HG03060 (cell line): Measurements from ENCODE around the gene HTR3B.
"Not testable (repeated sequence)": the region's sequence is repeated elsewhere in the genome, so short reads cannot be mapped to it uniquely, and the experiment has no call there.

Source experiments
- ATAC-seq: cut with Tn5 transposase; IDR thresholded peaks from one replicate; pipeline ENCODE4 v1.9.1; 2021; ENCODE audit warnings: low read depth, moderate number of reproducible peaks; ENCODE audit not compliant: unreplicated experiment

HTR3B gene

DNA sequence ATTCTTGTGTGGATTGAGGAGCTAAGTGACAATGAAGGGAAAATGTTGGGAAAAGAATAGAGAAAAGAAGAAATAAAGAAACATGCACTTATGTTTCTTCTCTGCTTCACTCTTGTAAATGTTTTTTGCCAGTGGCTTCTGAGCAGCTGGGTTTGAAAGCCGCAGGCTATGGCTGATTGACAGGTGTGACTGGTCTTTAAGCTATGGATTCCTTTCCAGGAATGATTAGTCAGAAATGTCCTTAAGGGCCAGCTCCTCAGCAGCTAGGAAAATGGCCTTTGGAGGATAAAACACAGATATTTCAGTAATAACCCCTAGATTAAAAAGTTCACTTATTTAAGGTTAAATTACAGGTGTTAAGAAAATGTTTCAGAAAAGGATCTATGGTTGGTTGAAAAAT lies 22.7 kb upstream of the HTR3B start:
- ATAC-seq: no peak

DNA sequence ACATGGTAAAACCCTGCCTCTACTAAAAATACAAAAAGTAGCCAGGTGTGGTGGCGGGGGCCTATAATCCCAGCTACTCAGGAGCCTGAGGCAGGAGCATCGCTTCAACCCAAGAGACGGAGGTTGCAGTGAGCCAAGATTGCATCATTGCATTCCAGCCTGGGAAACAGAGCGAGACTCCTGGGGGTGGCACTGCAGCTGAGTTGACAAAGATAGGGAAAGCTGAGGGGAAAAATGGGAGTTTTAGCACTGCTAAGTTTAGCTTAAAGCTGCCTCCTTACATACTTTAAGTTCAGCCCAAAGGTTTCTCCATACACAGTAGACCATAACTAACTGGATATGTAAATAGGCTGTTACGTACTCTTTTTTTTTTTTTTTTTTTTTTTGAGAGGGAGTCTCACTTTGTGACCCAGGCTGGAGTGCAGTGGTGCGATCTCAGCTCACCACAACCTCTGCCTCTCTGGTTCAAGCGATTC lies 20.2 kb upstream of the HTR3B start:
- ATAC-seq: no peak

DNA sequence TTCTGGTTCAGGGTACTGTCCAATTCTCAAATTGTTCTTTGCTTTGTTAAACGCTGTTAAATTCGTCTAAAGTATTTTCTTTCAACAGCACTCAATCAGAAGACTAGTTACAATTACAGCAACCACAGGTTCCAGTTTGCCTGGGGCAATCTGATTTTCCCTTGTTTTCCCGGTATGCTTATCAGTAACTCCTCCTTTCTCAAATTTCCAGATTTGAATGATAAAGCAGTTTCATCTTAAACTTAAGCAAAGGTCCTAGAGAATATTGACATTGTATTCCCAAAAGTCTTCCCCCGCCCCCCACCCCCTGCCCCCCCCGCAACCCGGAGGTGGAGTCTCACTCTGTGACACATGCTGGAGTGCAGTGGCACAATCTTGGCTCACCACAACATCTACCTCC lies 18.7 kb upstream of the HTR3B start:
- no peak for ATAC-seq

DNA sequence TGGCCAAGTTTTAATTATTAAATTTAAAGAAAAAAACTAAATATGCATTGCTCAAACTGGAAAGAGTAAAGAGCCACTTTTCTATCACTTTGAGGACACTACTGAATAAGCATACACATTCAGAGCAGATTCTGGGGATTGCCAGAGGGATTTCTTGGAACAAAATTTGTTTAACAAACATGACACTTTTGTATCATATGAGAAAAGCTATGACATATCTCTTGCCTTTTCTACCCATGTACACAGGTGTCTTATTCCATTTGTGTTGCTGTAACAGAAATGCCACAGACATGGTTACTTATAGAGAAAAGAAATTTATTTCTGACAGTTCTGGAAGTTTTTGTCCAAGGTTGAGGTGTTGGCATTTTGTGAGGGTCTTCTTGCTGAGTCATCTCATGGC lies 15.7 kb upstream of the HTR3B start:
- no peak for ATAC-seq

DNA sequence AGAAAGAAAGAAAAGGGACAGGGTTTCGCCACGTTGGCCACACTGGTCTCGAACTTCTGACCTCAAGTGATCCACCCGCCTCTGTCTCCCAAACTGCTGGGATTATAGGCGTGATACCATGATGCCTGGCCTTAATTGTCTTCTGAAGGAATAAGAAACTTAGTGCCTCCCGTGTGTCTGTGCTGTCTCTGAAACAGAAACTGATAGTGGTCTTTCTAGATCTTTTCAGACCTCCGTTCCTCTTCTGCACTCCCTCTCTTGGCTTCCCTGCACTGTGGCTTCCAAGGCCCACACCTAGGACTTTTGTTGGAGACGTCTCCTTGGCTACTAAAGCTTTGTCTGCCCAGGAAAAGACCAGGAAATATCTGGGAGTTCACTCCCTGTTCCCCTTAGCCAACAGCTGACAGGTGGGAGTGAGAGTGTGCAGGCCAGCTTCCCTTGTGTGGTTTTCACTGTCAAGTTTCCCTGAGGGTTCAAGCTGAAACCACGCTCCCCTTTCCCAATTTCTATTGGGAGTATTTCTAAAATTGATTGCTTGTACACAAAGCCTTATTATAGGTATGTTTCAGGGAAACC lies 10.1 kb upstream of the HTR3B start:
- ATAC-seq: no peak

DNA sequence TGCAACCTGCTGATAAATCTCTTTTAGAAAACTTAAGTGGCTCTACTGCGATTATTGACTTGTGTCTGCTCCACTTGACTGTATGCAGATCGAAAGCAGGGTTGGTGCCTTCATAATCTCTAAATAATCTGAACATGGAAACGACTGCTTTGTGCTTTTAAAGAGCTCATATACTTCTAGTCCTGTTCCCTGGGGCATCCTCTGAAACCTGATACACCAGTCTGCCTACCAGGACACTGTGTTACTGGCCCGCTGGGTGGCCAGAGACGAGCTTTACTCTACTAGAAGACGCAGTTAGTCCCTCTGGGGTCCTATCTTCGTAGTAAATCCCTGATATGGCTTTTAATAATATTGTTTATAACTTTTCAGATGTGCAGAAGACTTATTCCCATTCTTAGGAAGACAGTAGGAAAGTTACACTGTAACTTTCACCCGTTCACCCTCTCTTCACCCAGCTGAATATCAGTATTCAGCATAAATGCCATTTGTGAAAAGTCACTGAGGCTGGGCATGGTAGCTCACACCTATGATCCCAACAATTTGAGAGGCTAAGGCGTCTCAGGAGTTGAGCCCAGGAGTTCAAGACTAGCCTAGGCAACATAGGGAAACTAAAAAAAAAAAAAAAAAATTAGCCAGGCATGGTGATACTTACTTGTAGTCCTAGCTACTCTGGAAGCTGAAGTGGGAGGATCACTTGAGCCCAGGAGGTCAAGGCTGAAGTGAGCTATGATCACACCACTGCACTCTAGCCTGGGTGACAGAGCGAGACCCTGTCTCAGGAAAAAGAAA lies 9.0 kb upstream of the HTR3B start:
- no peak for ATAC-seq

DNA sequence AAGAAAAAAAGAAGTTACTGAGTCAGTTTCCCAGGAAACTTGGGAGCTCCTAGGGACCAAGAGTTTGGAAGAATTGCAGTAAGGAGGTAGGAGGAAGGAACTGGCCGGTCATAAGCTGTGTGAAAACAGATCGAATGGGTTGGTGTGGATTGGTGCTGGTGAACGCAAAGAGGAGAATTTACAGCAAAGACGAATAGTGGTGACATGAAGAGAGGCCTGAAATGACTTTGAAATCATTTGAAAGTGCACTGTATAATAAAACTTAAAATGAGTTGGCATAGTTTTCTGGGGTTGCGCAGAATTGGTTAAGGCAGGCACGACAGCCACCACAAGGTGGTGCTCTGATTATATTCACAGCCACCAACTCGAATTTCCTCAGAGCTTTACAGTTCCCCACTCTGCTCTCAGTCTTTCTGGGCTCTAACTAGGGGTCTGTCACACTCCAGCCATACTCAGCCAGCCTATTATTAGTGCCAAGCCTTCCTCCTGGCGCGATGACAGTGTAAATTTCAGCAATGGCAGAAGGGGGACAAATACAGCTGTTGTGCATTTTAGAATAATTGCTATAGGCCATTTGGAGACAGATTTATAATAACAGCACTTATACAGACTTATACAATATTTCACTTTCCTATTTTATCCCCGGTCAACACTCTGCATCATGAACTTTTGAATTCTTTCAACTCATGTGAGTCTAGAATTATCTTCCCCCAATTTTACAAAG lies 8.3 kb upstream of the HTR3B start:
- ATAC-seq: no peak

DNA sequence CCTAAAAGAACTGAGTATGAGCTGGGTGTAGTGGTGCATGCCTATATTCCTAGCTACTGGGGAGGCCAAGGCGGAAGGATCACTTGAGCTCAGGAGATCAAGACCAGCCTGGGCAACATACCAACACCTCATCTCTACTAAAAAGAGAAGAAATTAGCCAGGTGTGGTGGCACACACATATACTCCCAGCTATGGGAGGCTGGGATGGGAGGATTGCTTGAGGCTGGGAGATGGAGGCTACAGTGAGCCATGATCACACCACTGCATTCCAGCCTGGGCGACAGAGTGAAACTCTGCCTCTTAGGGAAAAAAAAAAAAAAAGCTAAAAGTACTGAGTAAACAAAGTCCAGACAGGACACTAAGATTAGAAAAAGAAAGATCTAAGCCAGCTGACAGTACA lies 3.5 kb upstream of the HTR3B start:
- ATAC-seq: no peak

DNA sequence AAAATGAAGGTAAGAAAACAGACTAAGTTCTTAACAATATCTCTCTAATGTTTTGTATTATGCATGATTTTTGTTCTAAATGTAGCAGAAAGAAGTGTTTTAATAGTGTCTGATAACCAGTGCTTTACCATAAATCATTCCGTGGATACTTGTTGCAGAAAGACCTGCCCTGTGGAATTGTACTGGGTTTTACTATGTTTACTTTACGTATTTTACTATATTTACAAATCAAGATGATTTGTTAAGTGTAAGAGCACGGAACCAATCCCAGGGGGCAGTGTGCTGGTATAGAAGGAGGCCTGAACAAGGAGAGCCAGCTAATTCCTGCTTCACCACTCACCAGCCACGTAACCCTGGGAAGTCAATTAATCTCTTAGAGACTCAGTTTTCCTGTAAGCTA lies 1.4 kb downstream of the HTR3B start:
- no peak for ATAC-seq

DNA sequence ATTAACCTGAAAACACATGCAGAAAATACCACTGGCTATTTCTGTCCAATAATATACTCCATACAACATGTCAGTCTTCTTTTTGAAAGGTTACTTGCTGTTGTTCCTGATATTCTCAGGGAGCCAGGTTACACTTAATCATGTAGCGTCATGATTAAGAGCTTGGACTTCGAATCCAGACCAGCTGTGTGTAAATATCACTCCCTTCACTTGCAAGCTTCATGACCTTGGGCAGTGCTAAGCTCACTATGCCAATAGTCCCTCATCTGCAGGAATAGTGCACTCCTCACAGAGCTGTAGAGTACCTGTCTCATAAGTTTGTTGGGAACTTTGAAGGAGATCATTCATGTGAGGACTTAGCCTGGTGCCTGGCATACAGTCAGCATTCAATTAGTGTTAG lies 1.9 kb downstream of the HTR3B start:
- ATAC-seq: no peak

DNA sequence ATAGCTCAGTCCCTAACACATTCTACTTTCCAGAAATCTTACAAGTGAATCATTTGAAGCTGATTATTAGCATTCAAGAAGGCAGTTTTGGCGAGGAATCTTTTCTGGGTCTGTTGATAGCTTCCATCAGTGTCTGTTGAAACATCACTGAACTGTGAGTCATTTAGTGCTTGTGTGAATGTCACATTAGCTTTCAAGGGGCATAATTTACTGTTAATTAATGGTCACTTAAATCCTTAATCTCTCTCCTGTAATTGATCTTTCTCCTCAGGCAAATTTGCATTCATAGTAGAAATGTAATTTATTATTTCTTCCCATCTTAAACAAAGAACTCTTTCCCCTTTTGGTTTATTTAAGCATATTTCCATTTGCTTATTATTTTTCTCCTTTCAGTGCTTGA lies 2.6 kb downstream of the HTR3B start:
- ATAC-seq: no peak

DNA sequence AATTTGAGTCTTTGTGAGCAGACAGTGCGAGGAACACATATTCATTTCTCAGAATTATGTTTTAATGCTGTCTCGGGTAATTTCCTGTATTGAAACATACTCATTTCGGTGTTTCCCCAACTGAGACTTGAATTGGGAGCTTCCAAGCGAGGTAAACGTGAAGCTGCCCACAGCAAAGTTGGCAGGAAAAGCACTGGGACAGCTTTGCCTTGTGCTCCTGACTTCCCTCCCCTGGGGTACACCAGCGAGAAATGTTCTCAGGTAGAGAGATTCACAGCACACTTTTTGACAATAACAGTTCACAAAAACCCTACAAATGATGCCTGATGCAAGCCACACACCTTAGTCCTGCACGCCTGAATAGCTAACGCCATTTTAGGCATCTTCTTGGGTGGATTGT lies 3.1 kb downstream of the HTR3B start:
- no peak for ATAC-seq

DNA sequence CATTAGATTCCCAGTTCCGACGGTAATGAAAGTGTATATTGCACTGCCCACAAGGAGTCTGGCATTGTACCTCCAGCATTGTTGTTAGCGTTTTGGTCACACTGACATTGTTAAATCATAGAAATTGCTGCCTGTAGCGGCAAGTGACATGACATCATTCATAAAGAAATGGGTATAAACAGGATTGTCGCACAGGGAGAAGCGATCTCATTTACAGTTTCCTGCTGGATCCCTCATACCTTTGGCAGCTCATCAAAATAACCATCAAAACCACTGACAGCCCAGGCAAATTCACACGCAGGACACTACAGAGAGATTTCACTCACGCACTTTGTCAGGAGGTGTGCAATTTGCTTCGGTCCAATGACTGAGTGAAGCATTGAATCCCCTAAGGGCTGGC lies 3.5 kb downstream of the HTR3B start:
- ATAC-seq: no peak

DNA sequence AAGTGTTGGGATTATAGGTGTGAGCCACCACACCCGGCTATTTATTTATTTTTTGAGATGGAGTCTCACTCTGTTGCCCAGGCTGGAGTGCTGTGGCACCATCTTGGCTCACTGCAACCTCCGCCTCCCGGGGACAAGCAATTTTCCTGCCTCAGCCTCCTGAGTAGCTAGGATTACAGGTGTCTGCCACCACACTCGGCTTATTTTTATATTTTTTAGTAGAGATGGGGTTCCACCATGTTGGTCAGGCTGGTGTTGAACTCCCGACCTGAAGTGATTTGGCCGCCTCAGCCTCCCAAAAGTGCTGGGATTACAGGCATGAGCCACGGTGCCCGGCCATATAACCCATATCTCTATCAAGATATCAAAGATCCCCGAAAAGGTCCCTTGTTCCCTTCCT lies 6.9 kb downstream of the HTR3B start:
- not testable (repeated sequence) for ATAC-seq

DNA sequence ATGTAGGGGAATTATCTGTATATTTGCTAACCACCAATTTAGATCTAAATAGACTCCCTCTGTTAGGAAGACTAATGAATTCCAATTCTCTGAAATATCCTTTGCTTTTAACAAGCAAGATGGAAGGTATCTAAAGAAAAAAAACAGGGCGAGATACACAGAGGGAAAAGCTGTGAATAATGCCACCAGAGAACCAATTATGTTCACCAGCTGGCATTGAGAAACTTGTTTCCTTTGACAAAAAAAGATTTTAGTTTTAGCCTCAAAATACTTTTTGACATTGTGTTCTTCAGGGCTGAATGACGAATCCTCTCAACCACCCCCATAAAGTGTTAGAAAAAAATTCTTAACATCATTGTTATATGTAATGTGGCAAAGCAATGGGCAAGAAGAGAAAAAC lies 19.0 kb downstream of the HTR3B start:
- ATAC-seq: no peak

DNA sequence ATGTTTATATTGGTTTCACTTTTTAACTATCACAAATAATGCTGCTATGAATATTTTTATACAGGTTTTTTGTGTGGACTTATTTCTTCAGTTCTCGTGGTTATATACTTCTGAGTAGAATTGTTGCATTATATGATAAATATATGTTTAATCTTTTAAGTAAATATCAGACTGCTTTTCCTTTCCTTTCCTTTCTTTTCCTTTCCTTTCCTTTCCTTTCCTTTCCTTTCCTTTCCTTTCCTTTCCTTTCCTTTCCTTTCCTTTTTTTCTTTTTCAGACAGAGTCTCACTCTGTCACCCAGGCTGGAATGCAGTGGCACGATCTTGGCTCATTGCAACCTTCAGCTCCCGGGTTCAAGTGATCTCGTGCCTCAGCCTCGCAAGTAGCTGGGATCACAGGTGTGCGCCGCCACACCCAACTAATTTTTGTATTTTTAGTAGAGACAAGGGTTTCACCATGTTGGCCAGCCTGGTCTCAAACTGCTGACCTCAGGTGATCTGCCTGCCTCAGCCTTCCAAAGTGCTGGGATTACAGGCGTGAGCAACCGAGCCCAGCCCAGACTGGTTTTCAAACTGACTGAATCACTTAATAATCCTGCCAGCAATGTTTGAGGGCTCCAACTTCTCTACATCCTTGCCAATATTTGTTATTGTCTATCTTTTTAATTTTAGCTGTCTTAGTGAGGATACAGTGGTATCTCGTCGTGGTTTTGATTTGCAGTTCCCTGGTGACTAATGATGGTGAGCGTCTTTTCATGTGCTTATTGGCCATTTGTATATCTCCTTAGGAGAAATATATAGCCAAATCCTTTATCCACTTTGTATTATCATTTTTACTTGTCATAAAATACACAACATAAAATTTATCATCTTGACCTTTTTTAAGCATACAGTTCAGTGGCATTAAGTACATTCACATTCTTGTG lies 21.9 kb downstream of the HTR3B start:
- ATAC-seq: no peak

DNA sequence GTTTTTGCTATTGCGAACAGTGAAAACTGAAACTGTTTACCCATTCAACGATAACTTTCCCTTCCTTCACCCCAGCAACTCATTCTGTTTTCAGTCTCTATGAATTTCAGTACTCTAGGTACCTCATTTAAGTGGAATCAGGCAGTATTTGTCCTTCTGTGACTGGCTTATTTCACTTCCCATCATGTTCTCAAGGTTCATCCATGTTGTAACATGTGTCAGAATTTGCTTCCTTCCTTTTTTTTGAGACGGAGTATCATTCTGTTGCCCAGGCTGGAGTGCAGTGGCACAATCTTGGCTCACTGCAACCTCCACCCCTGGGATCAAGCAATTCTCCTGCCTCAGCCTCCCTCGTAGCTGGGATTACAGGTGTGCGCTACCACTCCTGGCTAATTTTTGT lies 23.7 kb downstream of the HTR3B start:
- no peak for ATAC-seq

DNA sequence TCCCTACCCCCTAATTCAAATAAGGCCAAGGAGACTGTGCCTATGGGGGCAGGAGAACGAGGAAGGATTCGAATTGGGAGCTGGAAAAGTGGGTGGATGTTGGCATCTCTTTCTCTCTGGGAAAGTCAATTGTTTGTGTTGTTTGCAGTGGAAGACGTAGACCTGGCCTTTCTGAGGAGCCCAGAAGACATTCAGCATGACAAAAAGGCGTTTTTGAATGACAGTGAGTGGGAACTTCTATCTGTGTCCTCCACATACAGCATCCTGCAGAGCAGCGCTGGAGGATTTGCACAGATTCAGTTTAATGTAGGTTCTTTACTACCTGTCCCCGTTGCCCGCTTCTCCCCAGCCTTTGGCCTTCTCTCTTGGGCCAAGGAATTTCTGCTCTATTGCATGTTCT lies 28.2 kb downstream of the HTR3B start:
- no peak for ATAC-seq

DNA sequence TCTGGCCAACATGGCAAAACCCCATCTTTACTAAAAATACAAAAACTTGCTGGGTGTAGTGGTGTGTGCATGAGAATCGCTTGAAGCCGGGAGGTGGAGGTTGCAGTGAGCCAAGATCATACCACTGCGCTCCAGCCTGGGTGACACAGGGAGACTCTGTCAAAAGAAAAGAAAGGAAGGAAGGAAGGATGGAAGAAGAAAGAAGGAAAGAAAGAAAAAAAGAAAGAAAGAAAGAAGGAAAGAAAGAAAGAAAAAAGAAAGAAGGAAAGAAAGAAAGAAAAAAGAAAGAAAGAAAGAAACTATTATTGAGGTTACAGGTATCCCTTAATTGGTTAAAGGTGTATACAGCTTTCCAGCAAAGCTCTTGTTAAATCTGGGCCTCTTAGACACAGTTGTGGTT lies 29.6 kb downstream of the HTR3B start:
- not testable (repeated sequence) for ATAC-seq

DNA sequence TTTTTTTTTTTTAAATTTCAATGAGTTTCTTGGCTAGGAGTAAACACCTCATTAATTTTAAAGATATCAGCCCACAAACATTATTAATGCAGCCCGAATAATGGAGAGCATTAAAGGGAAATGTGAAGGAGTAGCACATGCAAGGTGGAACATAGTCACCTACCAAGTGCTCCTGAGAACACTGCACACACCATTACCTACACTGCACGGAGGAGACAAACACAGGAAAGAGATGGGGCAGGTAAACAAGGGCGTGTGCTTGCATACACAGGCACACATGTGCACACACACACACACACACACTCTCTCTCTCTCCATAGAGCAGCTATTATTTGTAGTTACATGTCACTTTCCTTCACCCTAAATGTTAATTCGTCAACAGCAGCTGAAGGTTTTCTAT lies 30.2 kb downstream of the HTR3B start:
- ATAC-seq: no peak

DNA sequence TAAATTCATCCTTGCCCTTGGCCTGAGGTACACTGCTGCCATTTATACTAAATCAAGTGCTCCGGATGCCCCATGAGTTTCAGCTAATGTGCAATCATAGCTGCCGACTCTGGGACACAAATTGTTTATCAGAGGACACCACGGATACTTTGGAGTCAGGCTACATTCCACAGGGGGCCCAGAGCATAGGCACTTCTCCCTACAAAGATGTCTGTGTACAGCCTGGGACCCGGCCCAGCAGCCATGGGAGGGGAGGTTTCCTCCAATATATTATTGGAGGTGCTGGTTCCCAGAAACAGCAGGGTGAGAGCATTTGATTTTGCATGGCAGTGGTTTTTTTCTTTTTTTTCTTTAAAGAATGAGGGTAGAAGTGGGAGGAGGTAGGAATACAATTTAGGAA lies 31.3 kb downstream of the HTR3B start:
- no peak for ATAC-seq
